DMS53 treated with DMSO at 0.1 percent for 48 hours (cell line): Measurements from ENCODE around the gene P2RY14.
A peak's percentile ranks its signal among the peaks of the same experiment; 100 is the strongest.

ENCODE experiments used
- DNase-seq: peaks from one replicate; lab custom pipeline; 2025; ENCODE audit not compliant: unreplicated experiment; lab: John Stamatoyannopoulos, UW

Gene P2RY14

GRCh38 chr3:151301787-151302186, 23.4 kb upstream of the P2RY14 start:
- no peak for DNase-seq

GRCh38 chr3:151300539-151300938, 22.2 kb upstream of the P2RY14 start:
- no peak for DNase-seq

- no peak for DNase-seq
These were observed 20.7 kb upstream of the P2RY14 start for GRCh38 chr3:151299006-151299405.

GRCh38 chr3:151297429-151297828, 19.1 kb upstream of the P2RY14 start:
- DNase-seq: no peak

- DNase-seq: no peak
These were observed 17.9 kb upstream of the P2RY14 start for GRCh38 chr3:151296226-151296625.

- DNase-seq: no peak
These were observed 14.8 kb upstream of the P2RY14 start for GRCh38 chr3:151293127-151293526.

GRCh38 chr3:151290673-151291072, 12.3 kb upstream of the P2RY14 start:
- DNase-seq: no peak

GRCh38 chr3:151289445-151289844, 11.1 kb upstream of the P2RY14 start:
- DNase-seq: no peak

GRCh38 chr3:151285940-151286339, 7.6 kb upstream of the P2RY14 start:
- no peak for DNase-seq

GRCh38 chr3:151283907-151284461, 5.6 kb upstream of the P2RY14 start:
- no peak for DNase-seq

- DNase-seq: no peak
These were observed 5.0 kb upstream of the P2RY14 start for GRCh38 chr3:151283387-151283786.

GRCh38 chr3:151282921-151283320, 4.6 kb upstream of the P2RY14 start:
- peak; percentile 62 for DNase-seq

GRCh38 chr3:151281671-151282324, 3.5 kb upstream of the P2RY14 start:
- no peak for DNase-seq

GRCh38 chr3:151276687-151277042, 1.7 kb downstream of the P2RY14 start:
- no peak for DNase-seq

GRCh38 chr3:151276038-151276686, 2.2 kb downstream of the P2RY14 start:
- DNase-seq: no peak

- DNase-seq: no peak
These were observed 3.3 kb downstream of the P2RY14 start for GRCh38 chr3:151275091-151275490.

- no peak for DNase-seq
These were observed 8.7 kb downstream of the P2RY14 start for GRCh38 chr3:151269631-151270030.

- peak; percentile 31 for DNase-seq
These were observed 9.8 kb downstream of the P2RY14 start for GRCh38 chr3:151268267-151269235.

- DNase-seq: no peak
These were observed 11.3 kb downstream of the P2RY14 start for GRCh38 chr3:151267066-151267465.

GRCh38 chr3:151265866-151266265, 12.5 kb downstream of the P2RY14 start:
- no peak for DNase-seq

- no peak for DNase-seq
These were observed 13.2 kb downstream of the P2RY14 start for GRCh38 chr3:151265166-151265565.
